DOHH2 (cell line): ENCODE data around the gene CDKN2B-AS1.

Experiments used
- H3F3A ChIP-seq: fragments of 200-600 bp; sonication (generic), shearing (Covaris generic); 2 replicates; pipeline ENCODE4 v1.6.0; 2016; ENCODE audit warnings: antibody characterized with exemption, mild to moderate bottlenecking; ENCODE audit not compliant: control insufficient read depth, insufficient read depth
- H3K27ac ChIP-seq: fragments of 200-600 bp; sonication (generic); 2 replicates; pipeline ENCODE4 v1.5.1; 2014; ENCODE audit warnings: low read depth, mild to moderate bottlenecking, low read length, moderate library complexity
- H3K27me3 ChIP-seq: fragments of 200-600 bp; sonication (generic); 2 replicates; pipeline ENCODE4 v1.6.1; 2014; ENCODE audit warnings: mild to moderate bottlenecking, low read length, mixed read lengths; ENCODE audit not compliant: control insufficient read depth
- H3K36me3 ChIP-seq: fragments of 200-600 bp; sonication (generic); 2 replicates; pipeline ENCODE4 v1.6.1; 2014; ENCODE audit warnings: mild to moderate bottlenecking, low read length, moderate library complexity, mixed read lengths; ENCODE audit not compliant: control insufficient read depth
- H3K4me1 ChIP-seq: fragments of 200-600 bp; sonication (generic); 2 replicates; pipeline ENCODE4 v1.6.1; 2014; ENCODE audit warnings: mild to moderate bottlenecking, low read length, mixed read lengths; ENCODE audit not compliant: control insufficient read depth
- H3K4me2 ChIP-seq: fragments of 200-600 bp; sonication (generic); 2 replicates; pipeline ENCODE4 v1.6.0; 2014; ENCODE audit warnings: mild to moderate bottlenecking, low read length, moderate library complexity
- H3K4me3 ChIP-seq: fragments of 200-600 bp; sonication (generic); 2 replicates; pipeline ENCODE4 v1.5.1; 2014; ENCODE audit warnings: mild to moderate bottlenecking, low read length, mixed read lengths
- H3K79me2 ChIP-seq: fragments of 200-600 bp; sonication (generic); 2 replicates; pipeline ENCODE4 v1.6.1; 2014; ENCODE audit warnings: mild to moderate bottlenecking, low read length, mixed read lengths; ENCODE audit not compliant: control insufficient read depth
- H3K9me2 ChIP-seq: fragments of 200-600 bp; sonication (generic); replicated peaks from 2 replicates; pipeline ENCODE4 v1.6.1; 2014; ENCODE audit warnings: mild to moderate bottlenecking, low read length, mixed read lengths; ENCODE audit not compliant: control insufficient read depth
- H3K9me3 ChIP-seq: fragments of 200-600 bp; sonication (generic); 2 replicates; pipeline ENCODE4 v1.6.1; 2014; ENCODE audit warnings: antibody characterized with exemption, low read length, mixed read lengths; ENCODE audit not compliant: control insufficient read depth, insufficient read depth
- H4K20me1 ChIP-seq: fragments of 200-600 bp; sonication (generic); 2 replicates; pipeline ENCODE4 v1.6.0; 2014; ENCODE audit warnings: low read depth, mild to moderate bottlenecking, antibody characterized with exemption, low read length, moderate library complexity; ENCODE audit not compliant: control insufficient read depth, insufficient read depth
- CTCF ChIP-seq: fragments of 200-600 bp; sonication (generic); IDR thresholded peaks from one replicate; pipeline ENCODE4 v1.5.1; 2014; ENCODE audit warnings: antibody characterized with exemption, mild to moderate bottlenecking, low read depth, low read length; ENCODE audit not compliant: poor library complexity, severe bottlenecking
- EZH2phosphoT487 ChIP-seq: fragments of 200-600 bp; sonication (generic); IDR thresholded peaks from 2 replicates; pipeline ENCODE4 v1.6.1; 2017; ENCODE audit warnings: borderline replicate concordance, mild to moderate bottlenecking, antibody characterized with exemption, low read length, moderate library complexity, mixed read lengths

CDKN2B-AS1 gene

GRCh38 chr9:22043928-22044327, 49.3 kb downstream of the CDKN2B-AS1 start:
- no peaks in the 10 kb centered on the region for H3K27me3 ChIP-seq
- no peaks in the 10 kb centered on the region for H4K20me1 ChIP-seq
- no peaks in the 10 kb centered on the region for H3K9me3 ChIP-seq
- H3K27ac ChIP-seq, result no peak overlapping the region
- H3K36me3 ChIP-seq, result no peaks in the 10 kb centered on the region
- TF ChIP-seq EZH2phosphoT487 (no peak), CTCF (no peak)
- no peak overlapping the region for H3K4me2 ChIP-seq
- no peaks in the 10 kb centered on the region for H3K79me2 ChIP-seq
- no peak overlapping the region for H3K4me3 ChIP-seq
- H3K4me1 ChIP-seq, result no peaks in the 10 kb centered on the region
- no peaks in the 10 kb centered on the region for H3F3A ChIP-seq
- H3K9me2 ChIP-seq, result no peaks in the 10 kb centered on the region

GRCh38 chr9:22044583-22044982, 50.0 kb downstream of the CDKN2B-AS1 start:
- Histone ChIP-seq H3K9me2 (no peaks in the 10 kb centered on the region), H3K4me2 (no peak overlapping the region)

GRCh38 chr9:22045423-22045822, 50.8 kb downstream of the CDKN2B-AS1 start:
- H3K27ac ChIP-seq, result no peak overlapping the region
- H3F3A ChIP-seq, result no peaks in the 10 kb centered on the region
- H3K9me3 ChIP-seq, result no peaks in the 10 kb centered on the region
- no peak for TF ChIP-seq CTCF
- no peak for TF ChIP-seq EZH2phosphoT487
- H3K4me2 ChIP-seq, result no peak overlapping the region
- H3K79me2 ChIP-seq, result no peaks in the 10 kb centered on the region
- no peaks in the 10 kb centered on the region for H3K27me3 ChIP-seq
- H3K9me2 ChIP-seq, result no peaks in the 10 kb centered on the region
- no peaks in the 10 kb centered on the region for H3K36me3 ChIP-seq
- H3K4me1 ChIP-seq, result no peaks in the 10 kb centered on the region
- no peaks in the 10 kb centered on the region for H4K20me1 ChIP-seq
- no peak overlapping the region for H3K4me3 ChIP-seq

More at GRCh38 chr9:22044583-22044982, 50.0 kb downstream of the CDKN2B-AS1 start:
- no peaks in the 10 kb centered on the region for H4K20me1 ChIP-seq
- no peaks in the 10 kb centered on the region for H3K9me3 ChIP-seq
- H3K79me2 ChIP-seq, result no peaks in the 10 kb centered on the region
- H3K27me3 ChIP-seq, result no peaks in the 10 kb centered on the region
- no peaks in the 10 kb centered on the region for H3K36me3 ChIP-seq
- no peaks in the 10 kb centered on the region for H3F3A ChIP-seq
- H3K27ac ChIP-seq, result no peak overlapping the region
- TF ChIP-seq CTCF (no peak), EZH2phosphoT487 (no peak)
- H3K4me3 ChIP-seq, result no peak overlapping the region
- no peaks in the 10 kb centered on the region for H3K4me1 ChIP-seq
